Inflammatory macrophage treated with lipopolysaccharide for 4 hours (primary cell): Measurements from ENCODE around the gene MAPK11.
A peak's percentile ranks its signal among the peaks of the same experiment; 100 is the strongest.

Experiments
- DNase-seq: peaks from one replicate; pipeline ENCODE4 v3.0.0-alpha.2; 2020

The MAPK11 gene

DNA sequence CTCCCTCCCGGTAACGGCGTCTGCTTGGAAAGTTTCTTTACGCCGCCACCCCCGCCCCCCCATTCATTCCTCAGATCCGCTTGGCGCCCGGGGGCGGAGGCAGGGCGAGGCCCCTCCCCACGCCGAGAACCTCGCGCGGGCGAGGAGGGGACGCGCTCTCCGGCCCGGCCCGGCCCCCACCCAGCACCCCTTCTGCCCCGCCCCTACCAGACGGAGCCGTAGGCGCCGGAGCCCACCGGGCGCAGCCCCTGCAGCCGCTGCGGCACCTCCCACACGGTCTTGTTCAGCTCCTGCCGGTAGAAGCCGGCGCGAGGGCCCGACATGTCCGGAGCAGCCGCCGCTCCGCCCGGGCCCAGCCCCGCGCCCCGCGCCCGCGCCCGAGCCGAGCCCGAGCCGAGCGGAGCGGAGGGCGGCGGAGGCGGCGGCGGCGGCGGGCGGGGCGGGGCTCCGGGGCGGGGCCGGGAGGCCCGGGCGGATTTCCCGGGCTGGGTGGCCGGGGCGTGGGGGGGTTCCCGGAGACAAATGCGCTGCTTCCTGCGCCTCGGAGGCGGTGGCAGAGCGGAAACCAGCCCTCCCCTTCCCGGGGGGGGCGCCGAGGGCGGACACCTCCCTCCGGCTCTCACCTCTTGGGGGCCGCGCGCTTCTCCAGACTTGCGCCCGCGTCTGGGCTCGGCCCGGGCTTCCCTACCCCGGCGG lies at the start of gene MAPK11:
MAPK11 (minus strand) TSS at position 411 of the 696 bp plus-strand sequence; CDS start at position 323, 88 bp downstream.
- peak; percentile 37 for DNase-seq

DNA sequence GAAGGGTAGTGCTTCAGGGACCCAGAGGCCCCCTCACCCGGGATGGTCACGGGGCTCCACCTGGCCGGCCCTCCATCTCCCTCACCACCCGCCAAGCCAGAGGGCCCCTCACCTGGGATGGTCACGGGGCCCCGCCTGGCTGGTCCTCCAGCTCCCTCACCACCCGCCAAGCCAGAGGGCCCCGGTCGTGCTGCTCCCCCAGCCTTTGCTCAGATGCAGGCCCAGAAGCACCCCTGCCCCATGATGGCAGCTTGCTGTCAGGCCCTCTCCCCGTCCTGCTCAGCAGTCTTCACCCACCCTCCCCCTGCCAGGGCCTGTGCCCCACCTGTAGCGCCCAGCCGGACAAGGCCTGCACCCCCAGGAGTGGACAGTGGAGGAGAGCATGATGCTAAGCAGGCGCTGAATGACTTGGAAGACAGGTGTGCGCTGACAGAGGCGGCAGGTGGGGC lies 49.3 kb upstream of the MAPK11 start:
- no peak for DNase-seq

DNA sequence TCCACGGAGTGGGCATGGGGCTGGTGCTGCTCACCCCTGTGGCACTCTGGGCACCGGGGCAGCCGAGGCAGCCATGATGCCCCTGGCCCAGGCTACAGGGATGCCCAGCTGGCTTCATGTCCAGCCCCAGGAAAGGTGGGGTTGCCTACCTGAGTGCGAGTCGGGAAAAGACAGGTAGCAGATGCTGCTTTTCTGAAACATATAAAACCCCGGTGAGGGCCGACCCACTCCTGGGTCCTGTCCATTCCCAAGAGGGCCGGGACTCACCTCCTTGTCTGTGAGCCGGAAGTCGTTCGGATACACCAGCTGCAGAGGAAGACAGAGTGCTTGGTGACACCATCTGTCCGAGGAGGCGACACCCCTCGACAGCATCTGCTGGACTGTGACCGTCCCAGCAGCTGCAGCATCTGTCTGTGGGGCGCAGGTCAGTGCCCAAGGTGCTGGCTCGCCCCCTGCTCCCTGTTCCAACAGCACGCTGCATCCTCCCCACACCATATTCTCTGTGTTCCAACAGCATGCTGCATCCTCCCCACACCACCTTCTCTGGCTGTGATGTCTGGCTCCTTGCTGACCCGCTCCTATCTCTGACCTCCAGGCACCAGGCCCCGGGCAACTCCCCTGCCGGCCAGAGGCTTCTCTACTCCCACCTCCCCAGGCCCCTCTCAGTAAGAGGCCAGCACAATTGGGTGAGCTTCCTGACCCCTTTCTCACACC lies 48.7 kb upstream of the MAPK11 start:
- no peak for DNase-seq

GRCh38 chr22:50318356-50318697 lies 48.1 kb upstream of the MAPK11 start:
- no peak for DNase-seq

DNA sequence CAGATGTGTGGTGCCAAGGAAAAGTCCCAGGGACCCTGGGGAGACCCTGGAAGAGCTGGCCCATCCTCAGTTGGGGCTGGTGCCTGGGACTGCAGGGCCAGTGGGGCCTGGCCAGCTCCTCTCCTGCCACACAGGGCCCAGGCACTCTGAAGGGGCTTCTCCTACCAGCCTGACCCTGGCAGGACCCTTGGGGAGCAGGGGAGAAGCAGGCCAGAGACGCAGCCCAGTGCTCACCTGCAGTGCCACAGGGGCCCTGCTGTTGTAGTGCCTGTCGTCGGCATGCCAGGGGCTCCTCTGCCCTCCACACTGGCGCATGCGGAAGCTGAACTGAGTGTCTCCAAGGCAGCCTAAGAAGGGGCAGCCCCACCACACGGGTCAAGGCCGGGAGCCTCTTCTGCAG lies 47.5 kb upstream of the MAPK11 start:
- no peak for DNase-seq

- DNase-seq: no peak
These were observed 47.0 kb upstream of the MAPK11 start for GRCh38 chr22:50317178-50317577.

DNA sequence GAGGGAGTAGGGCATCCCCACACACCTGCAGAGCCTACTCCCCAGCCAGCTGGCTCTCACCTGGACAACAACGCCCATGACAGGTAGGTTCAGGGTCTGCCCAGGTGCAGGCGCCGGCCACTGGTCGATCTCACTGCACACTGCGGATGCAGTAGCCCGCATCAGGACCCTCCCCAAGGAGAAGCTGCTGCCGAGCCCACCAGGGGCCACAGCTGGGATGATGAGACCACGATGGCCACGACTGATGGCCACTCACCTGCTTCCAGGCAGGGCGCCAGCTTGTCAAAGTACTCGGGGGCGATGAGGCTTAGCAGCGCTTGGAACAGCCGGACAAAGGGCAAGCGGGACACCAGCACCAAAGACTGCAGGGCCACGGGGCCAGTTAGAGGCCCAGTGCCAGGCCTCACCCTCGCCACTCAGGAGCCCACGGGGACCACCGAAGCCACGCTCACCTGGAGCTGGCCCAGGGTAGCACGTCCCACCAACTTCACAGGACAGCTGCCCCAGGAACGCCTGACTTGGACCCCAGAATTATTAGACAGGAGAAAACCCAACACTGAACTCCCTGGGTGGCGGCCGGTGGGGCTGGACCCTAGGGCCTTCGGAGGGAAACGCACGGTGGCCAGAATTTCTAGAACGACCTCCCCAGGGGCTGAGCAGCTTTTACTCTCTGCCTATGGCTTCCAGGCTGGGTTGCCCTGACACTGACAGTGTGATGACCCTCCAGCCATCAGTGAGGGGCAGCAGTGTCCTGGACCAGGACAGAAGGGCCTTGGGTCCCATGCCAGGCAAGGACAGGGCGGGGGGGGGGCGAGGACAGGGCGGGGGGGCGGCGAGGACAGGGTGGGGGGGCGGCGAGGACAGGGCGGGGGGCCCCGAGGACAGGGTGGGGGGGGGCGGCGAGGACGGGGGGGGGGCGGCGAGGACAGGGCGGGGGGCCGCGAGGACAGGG lies 46.2 kb upstream of the MAPK11 start:
- no peak for DNase-seq

GRCh38 chr22:50315289-50316113 lies 45.3 kb upstream of the MAPK11 start:
- no peak for DNase-seq

GRCh38 chr22:50314455-50315288 lies 44.5 kb upstream of the MAPK11 start:
- peak; percentile 71 for DNase-seq

DNA sequence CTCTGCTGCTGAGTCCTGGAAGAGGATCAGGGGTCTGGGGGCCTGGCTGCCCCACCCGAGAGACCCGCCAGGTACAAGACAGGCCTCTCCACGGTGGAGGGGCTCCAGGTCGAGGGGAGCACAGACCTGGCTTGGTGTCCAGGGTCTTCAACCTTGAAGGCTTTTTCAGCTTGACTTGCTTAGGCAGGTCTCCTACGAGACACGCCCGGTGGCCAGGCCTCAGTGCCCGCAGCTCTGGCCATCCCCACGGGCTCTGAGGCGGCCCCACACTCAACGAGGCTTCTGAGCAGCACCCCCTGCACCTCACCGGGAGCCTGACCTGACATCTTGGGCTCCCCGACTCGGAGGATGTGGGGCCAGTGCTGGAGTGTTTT lies 43.9 kb upstream of the MAPK11 start:
- DNase-seq: no peak

DNA sequence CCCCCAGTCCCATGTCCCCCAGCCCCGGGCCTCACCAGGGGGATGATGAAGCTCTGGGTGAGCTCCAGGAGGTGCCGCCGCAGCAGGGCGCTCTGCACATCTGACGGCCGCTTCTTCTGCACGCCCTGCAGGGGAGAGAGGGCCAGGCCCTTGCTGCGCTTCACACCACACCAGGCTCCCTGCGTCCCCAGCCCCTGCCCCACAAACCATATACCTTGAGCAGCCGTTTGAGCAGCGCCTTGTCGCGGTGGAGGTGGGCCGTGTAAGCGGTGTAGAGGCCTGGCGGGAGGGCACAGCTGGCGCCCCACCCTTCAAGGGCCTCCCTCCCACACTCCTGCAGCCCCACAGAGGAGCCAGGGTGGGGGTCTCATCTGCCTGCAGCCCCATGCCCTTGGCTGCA lies 43.4 kb upstream of the MAPK11 start:
- DNase-seq: no peak

DNA sequence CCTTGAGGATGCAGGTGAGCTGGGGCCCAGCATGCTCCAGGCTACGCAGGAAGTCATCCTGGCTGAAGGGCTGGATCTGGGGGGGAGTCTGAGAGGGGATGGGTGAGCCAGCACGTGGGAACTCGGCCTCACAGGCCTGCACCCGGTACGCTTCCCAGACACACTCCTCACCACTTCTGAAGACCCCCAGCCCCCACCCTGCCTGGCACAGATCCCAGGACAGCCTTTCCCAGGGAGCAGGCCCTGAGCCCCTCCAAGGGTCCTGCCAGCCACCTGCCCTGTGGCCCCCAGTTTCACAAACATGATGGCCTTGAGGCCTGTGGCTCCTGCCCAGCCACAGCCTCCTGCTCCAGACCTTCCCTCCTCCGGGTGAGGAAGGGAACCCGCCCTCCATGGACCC lies 42.8 kb upstream of the MAPK11 start:
- DNase-seq: no peak

DNA sequence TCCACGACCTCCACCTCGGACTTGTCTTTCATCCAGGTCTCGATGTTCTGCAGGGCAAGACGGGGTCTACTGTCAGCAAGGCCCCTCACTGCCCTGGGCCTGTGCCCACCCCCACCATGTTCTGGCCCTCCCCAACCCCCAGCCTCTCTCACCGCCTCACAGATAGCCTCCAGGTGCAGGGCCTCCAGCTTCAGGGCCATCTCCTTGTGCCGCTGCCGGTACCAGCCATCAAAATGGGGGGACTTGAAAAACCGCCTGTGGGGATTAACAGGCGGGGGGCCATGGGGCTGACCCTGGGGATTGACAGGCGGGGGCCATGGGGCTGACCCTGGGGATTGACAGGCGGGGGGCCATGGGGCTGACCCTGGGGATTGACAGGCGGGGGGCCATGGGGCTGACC lies 42.2 kb upstream of the MAPK11 start:
- DNase-seq: no peak

DNA sequence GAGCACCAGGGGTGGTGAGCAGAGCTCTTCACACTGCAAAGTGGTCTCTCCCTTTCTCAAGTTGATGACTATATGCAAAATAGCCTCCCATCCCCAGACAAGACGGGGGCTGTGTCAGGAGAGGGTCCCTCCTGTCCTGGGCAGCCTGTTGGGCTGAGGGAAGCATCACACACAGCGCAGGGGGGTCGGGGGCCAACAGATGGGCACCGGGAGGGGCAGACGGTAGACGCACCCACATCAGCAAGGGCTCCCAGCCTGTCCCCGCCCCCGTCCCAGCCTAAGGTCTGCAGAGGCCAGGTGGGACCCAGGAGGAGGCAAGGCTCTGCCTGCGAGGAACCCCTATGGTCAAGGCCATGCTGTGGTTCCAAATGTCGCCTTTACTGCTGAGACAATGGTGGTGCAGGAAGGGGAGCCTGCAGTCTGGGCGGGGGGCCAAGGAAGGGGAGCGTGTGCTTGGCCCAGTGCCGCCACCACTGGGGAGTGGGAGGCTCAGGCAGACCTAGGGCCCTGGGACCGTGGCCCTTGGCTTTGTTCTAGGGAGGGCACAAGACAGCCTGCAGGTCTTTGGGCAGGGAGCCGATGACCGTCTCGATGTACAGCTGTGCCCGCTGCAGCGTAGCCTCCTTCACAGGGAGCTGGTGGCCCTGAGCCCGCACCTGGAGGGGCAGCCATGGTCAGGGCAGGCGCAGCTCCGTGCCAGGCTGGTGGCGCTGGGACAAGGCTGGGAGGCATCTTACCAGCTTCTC lies 41.6 kb upstream of the MAPK11 start:
- no peak for DNase-seq

DNA sequence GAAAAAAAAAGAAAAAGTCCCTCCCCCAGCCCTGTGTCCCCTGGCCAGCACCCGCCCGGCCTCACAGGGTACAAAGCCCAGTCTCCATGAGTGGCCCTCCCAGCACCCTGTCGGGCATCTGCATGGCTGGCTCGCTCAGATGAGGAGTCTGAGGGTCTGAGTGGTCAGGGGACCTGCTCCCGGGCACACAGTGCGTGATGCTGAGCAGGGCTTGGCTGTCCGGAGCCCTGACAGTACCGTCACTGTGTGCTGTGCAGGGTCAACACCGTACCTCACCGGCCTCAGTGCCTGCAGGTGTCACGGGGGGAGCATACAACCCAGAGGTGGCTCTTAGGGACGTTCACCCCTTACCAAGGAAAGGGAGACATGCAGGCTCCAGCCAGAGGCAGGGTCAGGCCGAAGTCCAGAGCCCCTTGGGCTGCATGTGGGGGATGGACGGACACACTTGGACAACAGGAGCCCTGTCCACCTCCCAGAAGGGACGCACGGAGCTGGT lies 40.8 kb upstream of the MAPK11 start:
- DNase-seq: no peak

DNA sequence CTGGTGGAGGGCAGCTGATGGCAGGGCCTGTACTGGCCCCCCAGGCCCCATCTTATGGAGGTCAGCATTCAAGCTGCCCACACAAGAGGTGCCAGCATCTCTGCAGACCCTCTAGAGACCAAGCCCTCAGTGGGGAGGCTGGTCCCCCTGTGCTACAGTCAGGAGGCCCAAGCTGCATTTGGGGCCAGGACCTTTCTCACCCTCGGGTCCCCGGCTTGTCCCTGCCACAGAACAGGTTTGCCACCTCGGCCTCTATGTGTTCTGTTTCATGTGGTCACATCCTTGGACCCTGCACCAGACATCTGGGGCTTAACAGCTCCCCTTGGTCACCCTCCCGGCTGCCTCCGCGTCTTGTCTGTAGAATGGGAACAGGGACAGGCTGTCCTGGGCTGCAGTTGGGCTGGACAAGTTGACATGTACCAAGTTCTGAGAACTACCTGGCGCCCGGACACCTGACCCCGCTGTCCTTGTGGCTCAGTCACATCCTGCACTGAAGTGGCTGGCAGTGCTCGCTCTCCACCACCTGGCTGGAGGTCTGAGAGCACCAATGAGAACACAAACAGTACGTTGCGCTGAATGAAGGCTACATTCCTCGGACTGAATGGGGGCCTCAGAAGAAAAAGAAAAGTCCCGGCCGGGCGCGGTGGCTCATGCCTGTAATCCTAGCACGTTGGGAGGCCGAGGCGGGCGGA lies 40.0 kb upstream of the MAPK11 start:
- no peak for DNase-seq

DNA sequence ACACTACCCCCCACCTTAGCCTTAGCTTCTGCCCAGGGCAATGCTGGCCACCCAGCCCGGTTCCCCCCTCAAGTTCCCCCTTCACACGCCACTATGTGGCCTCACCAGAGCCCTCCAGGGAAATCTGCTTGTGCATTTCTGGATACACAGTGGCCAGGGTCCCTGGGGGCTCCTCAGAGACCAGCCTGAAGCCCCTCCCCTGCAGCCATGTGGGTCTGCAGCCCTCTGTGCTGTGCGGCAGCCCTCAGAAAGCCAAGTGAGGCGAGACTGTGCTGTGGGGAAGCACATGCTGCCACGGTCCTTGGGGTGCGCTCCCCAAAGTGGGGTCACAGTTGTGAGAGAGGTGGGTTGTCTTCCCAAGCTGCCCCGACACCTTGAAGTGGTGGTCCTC lies 39.4 kb upstream of the MAPK11 start:
- DNase-seq: no peak

DNA sequence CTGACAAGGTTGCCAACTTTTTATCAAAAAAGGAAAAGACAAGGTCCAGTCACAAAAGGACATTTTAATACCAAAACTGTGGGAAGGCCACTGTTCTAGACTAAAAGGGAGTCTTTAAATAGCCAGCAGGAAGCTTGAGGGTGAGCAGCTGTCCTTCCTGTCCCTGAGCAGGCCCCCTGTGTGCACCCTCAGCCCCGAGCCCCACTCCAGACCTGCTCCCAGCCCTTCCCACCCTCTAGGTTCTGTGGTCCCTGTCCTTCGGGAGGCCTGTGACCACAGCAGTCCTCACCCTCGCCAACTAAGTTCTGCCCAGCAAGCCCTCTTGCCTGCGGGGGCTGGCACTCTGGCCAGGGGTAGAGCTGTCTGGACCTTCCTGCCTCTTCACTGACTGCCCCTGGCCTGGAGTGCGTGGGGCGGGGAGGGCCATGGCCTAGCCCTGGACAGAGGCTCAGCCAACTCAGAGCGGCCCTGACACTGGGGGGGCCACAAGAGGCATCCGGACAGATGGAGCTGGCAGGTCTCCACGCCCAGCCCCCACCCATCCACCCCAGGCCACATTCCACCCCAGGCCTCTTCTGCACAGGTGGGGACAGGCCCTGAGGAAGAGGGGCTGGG lies 38.9 kb upstream of the MAPK11 start:
- DNase-seq: no peak

GRCh38 chr22:50308597-50308935 lies 38.4 kb upstream of the MAPK11 start:
- DNase-seq: peak; percentile 59
